CD8-positive, alpha-beta memory T cell (primary cell): ENCODE data around the gene GFER. TPM values are rescaled to one million over a fixed set of nuclear protein-coding genes. Genes with fewer than 3 reads are reported as not detected.

Source experiments
- CTCF ChIA-PET: fragments of 350-600 bp; sonication (Branson Sonifier 250); formaldehyde crosslinking; loops from one replicate; lab custom pipeline; 2021; ENCODE audit warnings: antibody characterized with exemption; lab: Charles Lee
- POLR2A ChIA-PET: fragments of 350-600 bp; sonication (Branson Sonifier 250); formaldehyde crosslinking; loops from one replicate; lab custom pipeline; 2021; ENCODE audit warnings: antibody characterized with exemption; lab: Charles Lee
- DNase-seq, 5 donors: peaks; one replicate each; pipeline versions ENCODE4 v3.0.0 to v3.0.0-alpha.2; 2020 to 2022; ENCODE audit warnings: mixed read lengths in 1 of 5
- H3K27ac ChIP-seq: one replicate; pipeline ENCODE4 v1.7.0; 2013; ENCODE audit warnings: low read depth, mild to moderate bottlenecking, low read length, moderate library complexity
- H3K27me3 ChIP-seq: 2 replicates; pipeline ENCODE4 v1.7.0; 2013; ENCODE audit warnings: low read length, mild to moderate bottlenecking; ENCODE audit not compliant: insufficient read depth, poor library complexity, severe bottlenecking
- H3K36me3 ChIP-seq: 2 replicates; pipeline ENCODE4 v1.7.0; 2013; ENCODE audit warnings: mild to moderate bottlenecking, low read length, moderate library complexity; ENCODE audit not compliant: insufficient read depth
- H3K4me1 ChIP-seq: 2 replicates; pipeline ENCODE4 v1.7.0; 2013; ENCODE audit warnings: mild to moderate bottlenecking, low read length, moderate library complexity; ENCODE audit not compliant: insufficient read depth
- H3K4me3 ChIP-seq: 2 replicates; pipeline ENCODE4 v1.7.0; 2013; ENCODE audit warnings: mild to moderate bottlenecking, low read length
- H3K9me3 ChIP-seq: 2 replicates; pipeline ENCODE4 v1.7.0; 2013; ENCODE audit warnings: mild to moderate bottlenecking, low read length
- H3K27ac Mint-ChIP-seq, 8 donors: one replicate each; pipeline ENCODE4 v1.8.0; 2020 to 2021; ENCODE audit warnings: mixed read lengths in 8 of 8, mild to moderate bottlenecking in 6 of 8, inconsistent platforms in 3 of 8, moderate library complexity in 3 of 8
- H3K27me3 Mint-ChIP-seq, 2 donors: one replicate each; pipeline ENCODE4 v1.8.0; 2020 to 2021; ENCODE audit warnings: mixed read lengths in 2 of 2, mild to moderate bottlenecking in 1 of 2, moderate library complexity in 1 of 2
- H3K36me3 Mint-ChIP-seq, 3 donors: one replicate each; pipeline ENCODE4 v1.8.0; 2020 to 2021; ENCODE audit warnings: mixed read lengths in 3 of 3, inconsistent platforms in 1 of 3, mild to moderate bottlenecking in 1 of 3
- H3K4me1 Mint-ChIP-seq, 3 donors: one replicate each; pipeline ENCODE4 v1.8.0; 2020 to 2021; ENCODE audit warnings: mixed read lengths in 3 of 3, inconsistent platforms in 1 of 3, mild to moderate bottlenecking in 1 of 3
- H3K4me3 Mint-ChIP-seq, 7 donors: one replicate each; pipeline ENCODE4 v1.8.0; 2020 to 2021; ENCODE audit warnings: mixed read lengths in 7 of 7, mild to moderate bottlenecking in 6 of 7, moderate library complexity in 4 of 7, inconsistent platforms in 2 of 7
- H3K9me3 Mint-ChIP-seq, 5 donors: one replicate each; pipeline ENCODE4 v1.8.0; 2020 to 2022; ENCODE audit warnings: mixed read lengths in 5 of 5, mild to moderate bottlenecking in 3 of 5, moderate library complexity in 2 of 5, inconsistent platforms in 1 of 5
- polyA plus RNA-seq: library from polyadenylated mRNA; unstranded; fragments of 300-500 nt; fragmentation: Illumina TruSeq; gene quantifications from one replicate; pipeline ENCODE4 v1.2.3, GENCODE V29; 2021
- total RNA-seq, 2 experiments: library from RNA; stranded (reverse); gene quantifications; one replicate each; pipeline ENCODE4 v1.2.3, GENCODE V29; 2021

Gene GFER
- total and polyA plus RNA-seq, 3 experiments from 2014 or later = 38.4 to 50.1 (median 41.7) TPM

DNA sequence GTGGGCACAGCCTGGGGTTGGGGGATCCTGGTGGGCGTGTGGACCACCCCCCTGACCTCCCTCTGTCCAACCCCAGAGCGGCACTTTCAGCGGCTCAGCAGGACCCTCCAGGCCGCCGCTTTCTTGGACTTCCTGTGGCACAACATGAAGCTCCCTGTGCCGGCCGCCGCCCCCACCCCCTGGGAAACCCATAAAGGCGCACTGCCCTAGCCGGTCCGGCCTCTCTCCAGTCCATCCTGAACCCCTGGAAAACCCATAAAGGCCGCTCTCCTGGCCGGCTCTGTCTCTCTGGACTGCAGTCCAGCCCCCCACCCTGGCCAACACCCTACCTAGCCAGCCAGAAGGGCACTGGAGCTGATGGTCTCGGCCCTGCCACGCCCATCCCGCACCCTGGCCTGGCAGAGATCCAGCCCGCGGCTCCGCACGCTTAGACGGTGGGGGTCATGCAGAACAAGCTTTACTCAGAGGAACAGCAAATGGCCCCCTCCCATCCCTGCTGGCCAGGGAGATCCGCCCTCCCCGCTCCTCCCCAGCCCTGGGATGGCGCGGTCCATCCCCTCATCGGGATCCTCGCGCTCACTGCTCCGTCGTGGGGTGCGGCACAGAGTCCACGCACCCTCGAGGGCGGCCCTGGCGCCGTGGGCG, 5.4 kb upstream of the GFER start:
- H3K27me3 ChIP-seq = peaks cover 16% of the 10 kb centered on the region
- H3K9me3 ChIP-seq = no peaks in the 10 kb centered on the region
- H3K4me1 ChIP-seq = peaks cover 9% of the 10 kb centered on the region
- ChIA-PET CTCF (no interaction called here), POLR2A (interaction anchor here (0.5 to 1.7 kb wide), 2 partner anchors 44 to 196 kb away, joined by 3 to 4 read pairs; partner anchors contain the start of genes NUBP2 and SPSB3)
- Mint-ChIP-seq H3K4me1 (peaks cover 2 to 11% (median 6%) of the 10 kb centered on the region in 3 donors), H3K27me3 (peaks cover 12 to 16% of the 10 kb centered on the region in 2 donors), H3K4me3 (no peak overlapping the region), H3K36me3 (peaks cover 0 to 45% (median 2%) of the 10 kb centered on the region in 3 donors), H3K27ac (no peak overlapping the region), H3K9me3 (no peaks in the 10 kb centered on the region)
- H3K36me3 ChIP-seq = peaks cover 20% of the 10 kb centered on the region
- H3K4me3 ChIP-seq = no peak overlapping the region
- H3K27ac ChIP-seq = no peak overlapping the region
- no peak for DNase-seq

DNA sequence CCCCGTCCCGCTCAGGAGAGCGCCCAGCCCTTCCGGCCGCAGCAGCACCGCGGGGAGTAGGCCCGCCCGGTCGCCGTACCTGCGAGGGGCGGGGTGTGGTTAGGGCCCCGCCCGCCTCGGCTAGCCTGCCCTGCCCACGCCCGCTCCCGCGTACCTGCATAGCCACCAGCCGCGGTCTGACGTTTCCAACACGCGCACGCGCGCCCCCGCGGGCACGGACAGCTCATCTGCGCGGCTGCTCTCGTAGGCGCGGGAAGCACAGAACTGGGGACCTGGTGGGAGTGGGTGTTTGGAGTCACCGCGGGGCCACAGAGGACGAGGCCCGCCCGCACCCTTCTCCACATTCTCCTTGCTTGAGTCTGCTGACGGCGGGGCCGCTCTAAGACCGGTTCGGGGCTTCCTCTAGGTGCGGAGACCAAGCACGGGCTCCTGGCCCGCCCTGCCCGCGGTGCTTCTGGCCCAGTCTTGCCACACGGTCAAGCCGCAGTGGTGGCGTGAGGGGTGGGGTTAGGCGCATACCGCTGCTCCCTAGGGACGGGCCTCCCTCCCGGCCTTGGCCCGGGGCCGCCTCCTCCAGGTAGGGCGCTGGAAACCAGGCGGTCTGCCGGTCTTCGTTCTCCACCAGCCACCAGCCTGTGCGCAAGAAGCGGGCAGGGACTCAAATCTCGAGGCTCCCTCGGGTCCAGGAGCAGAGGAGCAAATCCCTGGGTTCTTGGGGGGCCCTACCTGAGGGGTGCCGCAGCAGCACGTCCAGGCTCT, 4.5 kb upstream of the GFER start:
- POLR2A ChIA-PET = interaction anchor here (0.5 to 1.7 kb wide), 2 partner anchors 43 to 197 kb away, joined by 3 to 4 read pairs; partner anchors contain the start of genes NUBP2 and SPSB3
- Histone ChIP-seq H3K9me3 (no peaks in the 10 kb centered on the region), H3K36me3 (peaks cover 20% of the 10 kb centered on the region), H3K27me3 (peaks cover 16% of the 10 kb centered on the region), H3K27ac (no peak overlapping the region), H3K4me1 (peaks cover 11% of the 10 kb centered on the region), H3K4me3 (no peak overlapping the region)
- H3K27me3 Mint-ChIP-seq = peaks cover 12 to 16% of the 10 kb centered on the region in 2 donors
- CTCF ChIA-PET = interaction anchor here (1.5 kb wide), 1 partner anchor 24 kb away, joined by 4 read pairs; no protein-coding TSS in a partner anchor
- DNase-seq = no peak
- H3K27ac Mint-ChIP-seq = no peak overlapping the region
- H3K4me1 Mint-ChIP-seq = peaks cover 2 to 12% (median 6%) of the 10 kb centered on the region in 3 donors
- peaks cover 0 to 40% (median 2%) of the 10 kb centered on the region in 3 donors for H3K36me3 Mint-ChIP-seq
- H3K9me3 Mint-ChIP-seq = no peaks in the 10 kb centered on the region
- H3K4me3 Mint-ChIP-seq = peak overlapping the region in 1 of 7 donors; percentile 32

DNA sequence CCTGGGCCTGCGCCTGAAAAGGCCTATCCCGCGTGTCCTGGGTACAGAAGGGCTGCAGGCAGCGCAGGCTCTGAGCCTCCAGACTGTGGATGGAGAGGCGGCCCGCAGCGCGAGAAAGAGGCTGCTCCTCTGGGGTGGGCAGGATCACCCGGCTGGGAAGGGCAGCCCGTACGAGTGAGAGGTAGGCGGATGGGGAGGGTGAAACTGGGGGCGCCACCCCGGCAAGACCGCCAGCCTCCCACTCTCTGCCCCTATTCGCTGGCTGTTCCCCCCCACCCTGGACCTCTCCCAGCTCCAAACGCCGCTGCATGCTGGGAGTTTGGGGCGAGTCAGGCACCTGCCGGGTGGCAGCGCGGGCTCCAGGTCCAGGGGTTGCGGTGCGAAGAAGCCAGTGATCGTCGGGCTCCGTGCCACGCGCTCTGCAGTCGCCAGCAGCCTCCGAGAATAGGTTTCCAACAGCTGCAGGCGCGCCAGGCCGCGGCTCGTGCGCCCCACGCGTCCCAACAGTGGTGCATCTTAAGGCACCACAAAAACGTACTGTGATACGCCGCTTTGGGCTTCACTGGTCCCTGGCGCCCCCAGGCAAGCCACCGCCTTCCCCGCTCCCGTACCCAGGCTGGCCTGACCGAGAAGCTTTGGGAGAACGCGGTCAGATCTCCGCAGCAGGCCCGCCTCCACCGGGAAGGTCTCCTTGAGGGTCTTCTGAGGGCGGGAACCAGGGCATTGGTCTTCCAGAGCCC, 3.8 kb upstream of the GFER start:
- H3K27me3 Mint-ChIP-seq = peaks cover 12 to 16% of the 10 kb centered on the region in 2 donors
- DNase-seq = no peak

DNA sequence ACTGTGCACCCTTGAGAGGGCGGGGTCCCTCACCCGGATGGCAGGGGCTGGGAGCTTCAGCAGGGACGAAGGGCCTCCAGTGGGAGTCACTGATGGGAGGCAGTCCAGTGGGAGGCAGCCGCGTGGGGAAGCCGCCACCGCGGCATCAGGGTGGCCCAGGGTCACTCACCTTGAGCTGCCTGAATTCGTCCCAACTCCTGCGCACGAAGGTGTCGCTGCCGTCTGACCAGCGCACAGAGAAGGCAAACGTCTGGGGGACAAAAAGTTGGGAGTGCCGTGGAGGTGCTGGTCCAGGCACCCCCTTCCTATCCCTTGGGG, 3.3 kb upstream of the GFER start:
- H3K27me3 ChIP-seq = peaks cover 16% of the 10 kb centered on the region
- ChIA-PET POLR2A (interaction anchor here (0.7 to 1.4 kb wide), 3 partner anchors 11 to 234 kb away, joined by 3 to 4 read pairs (median 3); partner anchors contain the start of gene PGP), CTCF (interaction anchor here (1.5 kb wide), 1 partner anchor 23 kb away, joined by 4 read pairs; no protein-coding TSS in a partner anchor)
- no peak overlapping the region for H3K27ac ChIP-seq
- DNase-seq = no peak
- peaks cover 0 to 32% (median 2%) of the 10 kb centered on the region in 3 donors for H3K36me3 Mint-ChIP-seq
- no peaks in the 10 kb centered on the region for H3K9me3 ChIP-seq
- H3K27me3 Mint-ChIP-seq = peaks cover 13 to 16% of the 10 kb centered on the region in 2 donors
- no peak overlapping the region for H3K4me3 Mint-ChIP-seq
- H3K36me3 ChIP-seq = peaks cover 11% of the 10 kb centered on the region
- H3K4me1 ChIP-seq = peaks cover 20% of the 10 kb centered on the region
- no peaks in the 10 kb centered on the region for H3K9me3 Mint-ChIP-seq
- no peak overlapping the region for H3K27ac Mint-ChIP-seq
- peaks cover 8 to 23% (median 12%) of the 10 kb centered on the region in 3 donors for H3K4me1 Mint-ChIP-seq
- no peak overlapping the region for H3K4me3 ChIP-seq

More for the DNA sequence above, 3.8 kb upstream of the GFER start:
- Mint-ChIP-seq H3K27ac (no peak overlapping the region), H3K4me3 (no peak overlapping the region), H3K36me3 (peaks cover 0 to 34% (median 2%) of the 10 kb centered on the region in 3 donors), H3K4me1 (peaks cover 8 to 19% (median 12%) of the 10 kb centered on the region in 3 donors), H3K9me3 (no peaks in the 10 kb centered on the region)
- H3K9me3 ChIP-seq = no peaks in the 10 kb centered on the region
- H3K36me3 ChIP-seq = peaks cover 15% of the 10 kb centered on the region
- no peak overlapping the region for H3K27ac ChIP-seq
- peaks cover 18% of the 10 kb centered on the region for H3K4me1 ChIP-seq
- POLR2A ChIA-PET = interaction anchor here (0.7 kb wide), 1 partner anchor 235 kb away, joined by 3 read pairs; the partner anchor contains the start of gene PGP
- peaks cover 16% of the 10 kb centered on the region for H3K27me3 ChIP-seq
- no peak overlapping the region for H3K4me3 ChIP-seq
- CTCF ChIA-PET = interaction anchor here (1.5 kb wide), 1 partner anchor 23 kb away, joined by 4 read pairs; no protein-coding TSS in a partner anchor

DNA sequence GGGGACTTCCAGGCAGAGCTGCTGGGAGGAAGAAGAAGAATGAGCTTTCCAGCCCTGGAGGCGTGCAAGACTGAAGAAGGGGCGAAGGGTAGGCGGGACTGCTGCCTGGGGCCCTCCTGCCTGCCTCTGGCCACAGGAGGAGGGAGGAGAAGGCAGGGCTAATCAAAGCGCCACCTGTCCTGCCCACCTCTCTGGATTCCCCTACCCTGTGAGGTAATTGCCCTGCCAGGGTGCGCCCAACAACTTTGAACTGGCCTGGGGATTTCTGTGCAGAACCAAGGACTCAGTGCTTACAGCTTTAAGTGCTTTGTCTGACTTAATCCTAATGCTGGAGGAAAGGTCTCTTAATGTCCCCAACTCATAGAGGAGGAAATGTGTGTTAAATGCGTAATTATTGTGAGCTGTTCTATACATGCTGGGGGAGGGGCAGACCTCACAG, 2.6 kb upstream of the GFER start, which contains the start of gene NOXO1:
Gene NOXO1 (minus strand): TSS at position 72 of the 439 bp plus-strand sequence. CDS start 290 bp downstream, outside the sequence.
- Histone ChIP-seq H3K9me3 (no peaks in the 10 kb centered on the region), H3K4me3 (no peak within 1 kb of the TSS), H3K27me3 (peaks cover 16% of the 10 kb centered on the region), H3K27ac (no peak within 1 kb of the TSS), H3K4me1 (peaks cover 20% of the 10 kb centered on the region), H3K36me3 (peaks cover 5% of the 10 kb centered on the region)
- ChIA-PET CTCF (interaction anchor here (1.5 kb wide), 1 partner anchor 22 kb away, joined by 4 read pairs; no protein-coding TSS in a partner anchor), POLR2A (interaction anchor here (1.0 to 1.4 kb wide), 2 partner anchors 10 to 11 kb away, joined by 3 to 4 read pairs; no protein-coding TSS in a partner anchor)
- peaks cover 0 to 31% (median 0%) of the 10 kb centered on the region in 3 donors for H3K36me3 Mint-ChIP-seq
- peak within 1 kb of the TSS in 3 of 8 donors; percentile 11 to 86 (median 50) for H3K27ac Mint-ChIP-seq
- no peaks in the 10 kb centered on the region for H3K9me3 Mint-ChIP-seq
- H3K27me3 Mint-ChIP-seq = peaks cover 15 to 16% of the 10 kb centered on the region in 2 donors
- DNase-seq = no peak
- H3K4me1 Mint-ChIP-seq = peaks cover 8 to 23% (median 12%) of the 10 kb centered on the region in 3 donors
- peak within 1 kb of the TSS; percentile 7 to 85 (median 77) for H3K4me3 Mint-ChIP-seq

DNA sequence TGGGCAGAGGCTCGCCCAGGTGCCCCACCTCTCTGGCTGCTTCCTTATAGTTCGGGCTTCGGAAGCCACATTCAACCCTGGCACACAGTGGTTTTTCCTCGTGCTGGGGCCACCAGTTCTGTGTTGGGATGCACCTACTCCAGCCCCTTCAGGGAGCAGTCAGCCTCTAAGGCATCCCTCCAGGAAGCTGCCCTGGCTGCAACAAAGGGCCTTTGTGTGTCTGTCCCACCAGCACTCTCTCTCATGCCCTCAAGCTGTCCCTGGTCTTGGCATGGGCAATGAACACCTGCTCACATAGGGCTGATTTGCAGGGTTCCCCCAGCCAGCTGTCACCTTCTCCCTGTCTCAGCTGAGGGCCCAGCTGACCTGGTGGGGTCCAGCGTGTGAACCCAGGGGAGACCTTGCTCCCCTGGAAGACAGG, 2.0 kb upstream of the GFER start:
- Mint-ChIP-seq H3K9me3 (no peaks in the 10 kb centered on the region), H3K4me1 (peaks cover 8 to 23% (median 12%) of the 10 kb centered on the region in 3 donors), H3K27me3 (peaks cover 16% of the 10 kb centered on the region in 2 donors), H3K4me3 (peak overlapping the region in 5 of 7 donors; percentile 29 to 85 (median 82)), H3K27ac (peak overlapping the region in 2 of 8 donors; percentile 11 to 86), H3K36me3 (peaks cover 0 to 32% (median 0%) of the 10 kb centered on the region in 3 donors)
- Histone ChIP-seq H3K27me3 (peaks cover 16% of the 10 kb centered on the region), H3K9me3 (no peaks in the 10 kb centered on the region), H3K36me3 (no peaks in the 10 kb centered on the region), H3K27ac (no peak overlapping the region), H3K4me1 (peaks cover 20% of the 10 kb centered on the region), H3K4me3 (no peak overlapping the region)
- POLR2A ChIA-PET = interaction anchor here (1.1 to 3.2 kb wide), 3 partner anchors 10 to 17 kb away, joined by 3 to 23 read pairs (median 3); partner anchors contain the start of genes RPS2 and TBL3
- DNase-seq = no peak
- CTCF ChIA-PET = interaction anchor here (1.5 to 1.7 kb wide), 2 partner anchors 16 to 22 kb away, joined by 3 read pairs; no protein-coding TSS in a partner anchor
